Natural killer cell treated with Interleukin-12 subunit alpha and Interleukin-12 subunit beta and Interleukin-15 and Interleukin-18, amount 100 ng/mL, for 72 hours (primary cell): ENCODE results near the gene FAM174C. TPM values are rescaled to one million over a fixed set of nuclear protein-coding genes. Genes with fewer than 3 reads are reported as not detected.

Source experiments
- ATAC-seq, 2 donors: fragments of 150-1000 bp; cut with Tn5 transposase in 1 of 2; sonication (Bioruptor Pico), chemical (Tn5 transposase) in 1 of 2; 2 replicates each; pipeline ENCODE4 v1.10.0; 2021
- DNase-seq: peaks from one replicate; pipeline ENCODE4 v3.0.0; 2022; ENCODE audit warnings: low spot score
- H3K27ac Mint-ChIP-seq, 2 donors: 1 replicate in 1 of 2; 2 replicates in 1 of 2; pipeline ENCODE4 v1.8.0; 2022; ENCODE audit warnings: mixed read lengths in 2 of 2, mild to moderate bottlenecking in 1 of 2, moderate library complexity in 1 of 2
- H3K27me3 Mint-ChIP-seq, 2 donors: 1 replicate in 1 of 2; 2 replicates in 1 of 2; pipeline ENCODE4 v1.8.0; 2022; ENCODE audit warnings: mixed read lengths in 2 of 2
- H3K36me3 Mint-ChIP-seq: one replicate; pipeline ENCODE4 v1.8.0; 2022; ENCODE audit warnings: mixed read lengths
- H3K4me1 Mint-ChIP-seq, 2 donors: 1 replicate in 1 of 2; 2 replicates in 1 of 2; pipeline ENCODE4 v1.8.0; 2022; ENCODE audit warnings: low read depth in 2 of 2, mixed read lengths in 2 of 2, mild to moderate bottlenecking in 1 of 2
- H3K4me3 Mint-ChIP-seq: one replicate; pipeline ENCODE4 v1.8.0; 2022; ENCODE audit warnings: mixed read lengths
- H3K9me3 Mint-ChIP-seq: 2 replicates; pipeline ENCODE4 v1.8.0; 2022; ENCODE audit warnings: mixed read lengths
- total RNA-seq, 2 donors: library from RNA; stranded (reverse); gene quantifications; one replicate each; pipeline ENCODE4 v1.2.3, GENCODE V29; 2022

The FAM174C gene
- total RNA-seq, 2 donors from 2014 or later: 59.5 to 94.2 TPM

DNA sequence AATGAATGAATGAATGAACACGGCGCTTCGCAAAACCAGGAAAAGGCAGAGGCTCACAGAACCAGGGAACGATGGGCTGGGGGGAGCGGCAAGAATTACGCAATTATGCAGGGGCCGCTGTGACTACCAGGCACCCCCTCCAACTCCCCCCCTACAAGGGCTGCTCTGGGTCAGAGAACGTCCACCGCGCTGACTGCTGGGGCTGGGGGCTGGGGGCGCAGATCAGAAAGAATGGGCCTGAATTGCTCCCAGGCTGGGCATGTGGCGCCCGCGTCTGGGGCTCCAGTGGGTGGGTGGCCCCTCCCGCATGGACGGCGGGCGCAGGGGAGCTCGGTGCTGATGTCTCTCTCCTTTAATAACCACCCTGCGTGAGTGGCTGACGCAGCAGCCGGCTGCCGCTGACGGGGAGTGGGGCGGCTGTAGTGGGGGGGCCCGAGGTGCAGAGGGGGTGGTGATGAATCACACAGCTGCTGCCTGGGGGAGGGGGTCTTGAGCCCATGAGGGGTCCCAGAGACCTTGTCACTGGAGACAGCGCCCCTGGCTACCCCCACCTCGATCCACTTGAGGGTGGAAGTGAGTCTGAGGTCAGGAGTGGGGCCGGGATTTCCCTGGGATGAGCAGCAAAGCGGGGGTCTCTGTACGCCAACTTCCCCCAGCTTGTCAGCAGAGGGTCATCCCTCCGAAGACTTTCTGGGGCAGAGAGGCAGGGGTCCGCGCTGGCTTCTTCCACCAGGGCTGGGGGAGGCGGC, 7.7 kb upstream of the FAM174C start:
- Mint-ChIP-seq H3K27ac (peak overlapping the region; percentile 88 to 94), H3K4me1 (peaks cover 51 to 53% of the 10 kb centered on the region in 2 donors), H3K4me3 (peak overlapping the region; percentile 81), H3K36me3 (peaks cover 17% of the 10 kb centered on the region), H3K27me3 (no peaks in the 10 kb centered on the region), H3K9me3 (no peaks in the 10 kb centered on the region)
- DNase-seq (no peak), ATAC-seq (no peak)

DNA sequence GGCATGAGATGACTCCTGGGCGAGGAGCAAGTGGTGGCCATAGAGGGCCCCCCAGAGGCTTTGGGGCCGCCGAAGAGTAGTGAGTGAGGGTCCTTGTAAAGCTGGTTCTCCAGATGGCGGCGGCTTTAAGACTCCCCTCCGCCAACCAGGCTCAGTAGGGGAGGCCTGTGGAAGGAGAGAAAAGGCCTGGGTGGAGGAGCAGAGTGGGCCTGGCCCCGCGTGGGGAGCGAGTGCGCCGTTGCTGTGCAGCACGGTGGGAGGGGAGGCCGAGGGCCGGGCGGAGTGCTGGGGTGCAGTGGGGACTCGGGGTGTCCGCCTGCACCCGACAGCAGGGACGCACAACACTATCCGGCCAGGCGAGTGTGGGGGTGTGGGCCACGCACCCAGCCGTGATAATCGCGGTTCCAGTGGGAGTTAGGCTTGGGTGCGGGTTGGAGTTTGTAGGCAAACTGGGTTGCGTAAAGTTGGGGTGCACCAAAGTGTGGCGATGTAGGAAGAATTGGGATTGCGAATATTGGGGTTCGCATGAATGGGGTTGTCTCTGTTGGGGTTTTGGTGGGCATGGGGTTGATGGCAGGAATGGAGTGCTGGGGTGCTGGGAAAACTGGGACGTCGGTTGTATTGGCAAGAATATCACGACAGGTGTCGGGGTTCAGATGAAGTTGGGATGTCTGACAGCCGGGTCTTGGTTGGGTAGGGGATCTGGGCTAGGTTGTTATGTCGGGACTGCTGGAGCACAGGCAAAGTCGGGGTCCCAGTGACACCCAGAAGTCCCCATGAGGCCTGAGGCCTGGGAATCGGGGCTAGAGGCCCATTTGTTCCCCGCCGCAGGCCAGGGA, 6.9 kb upstream of the FAM174C start:
- ATAC-seq (no peak), DNase-seq (no peak)
- H3K27ac Mint-ChIP-seq: peak overlapping the region; percentile 88 to 94
- H3K4me3 Mint-ChIP-seq: peak overlapping the region; percentile 71
- no peaks in the 10 kb centered on the region for H3K27me3 Mint-ChIP-seq
- H3K36me3 Mint-ChIP-seq: peaks cover 22% of the 10 kb centered on the region
- no peaks in the 10 kb centered on the region for H3K9me3 Mint-ChIP-seq
- H3K4me1 Mint-ChIP-seq: peaks cover 51 to 59% of the 10 kb centered on the region in 2 donors

DNA sequence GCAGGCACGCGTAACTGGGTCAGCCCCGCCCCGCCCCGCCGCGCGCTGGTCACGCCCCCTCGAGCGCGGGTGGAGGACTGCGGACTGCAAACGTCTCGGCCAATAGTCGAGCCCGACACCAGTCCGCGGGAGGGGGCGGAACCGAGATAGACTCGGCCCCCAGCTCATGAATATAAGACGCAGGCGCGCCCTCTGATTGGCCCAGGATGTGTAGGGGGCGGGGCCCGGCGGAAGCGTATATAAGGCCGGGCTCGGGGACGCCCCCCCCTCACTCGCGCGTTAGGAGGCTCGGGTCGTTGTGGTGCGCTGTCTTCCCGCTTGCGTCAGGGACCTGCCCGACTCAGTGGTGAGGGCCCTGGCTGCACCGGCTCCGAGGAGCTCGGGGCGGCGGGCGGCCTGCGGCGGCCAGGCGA, 6.3 kb upstream of the FAM174C start, which contains the start of gene CIRBP:
Gene CIRBP, plus strand, starts transcription at position 268 of the 413 bp plus-strand sequence. CDS start 1,602 bp downstream, outside the sequence.
- ATAC-seq: peak; percentile 89 to 92
- no peaks in the 10 kb centered on the region for H3K9me3 Mint-ChIP-seq
- H3K36me3 Mint-ChIP-seq: peaks cover 22% of the 10 kb centered on the region
- DNase-seq: peak; percentile 100
- peak within 1 kb of the TSS; percentile 98 for H3K4me3 Mint-ChIP-seq
- H3K4me1 Mint-ChIP-seq: peaks cover 57 to 65% of the 10 kb centered on the region in 2 donors
- no peaks in the 10 kb centered on the region for H3K27me3 Mint-ChIP-seq
- peak within 1 kb of the TSS; percentile 94 to 96 for H3K27ac Mint-ChIP-seq

DNA sequence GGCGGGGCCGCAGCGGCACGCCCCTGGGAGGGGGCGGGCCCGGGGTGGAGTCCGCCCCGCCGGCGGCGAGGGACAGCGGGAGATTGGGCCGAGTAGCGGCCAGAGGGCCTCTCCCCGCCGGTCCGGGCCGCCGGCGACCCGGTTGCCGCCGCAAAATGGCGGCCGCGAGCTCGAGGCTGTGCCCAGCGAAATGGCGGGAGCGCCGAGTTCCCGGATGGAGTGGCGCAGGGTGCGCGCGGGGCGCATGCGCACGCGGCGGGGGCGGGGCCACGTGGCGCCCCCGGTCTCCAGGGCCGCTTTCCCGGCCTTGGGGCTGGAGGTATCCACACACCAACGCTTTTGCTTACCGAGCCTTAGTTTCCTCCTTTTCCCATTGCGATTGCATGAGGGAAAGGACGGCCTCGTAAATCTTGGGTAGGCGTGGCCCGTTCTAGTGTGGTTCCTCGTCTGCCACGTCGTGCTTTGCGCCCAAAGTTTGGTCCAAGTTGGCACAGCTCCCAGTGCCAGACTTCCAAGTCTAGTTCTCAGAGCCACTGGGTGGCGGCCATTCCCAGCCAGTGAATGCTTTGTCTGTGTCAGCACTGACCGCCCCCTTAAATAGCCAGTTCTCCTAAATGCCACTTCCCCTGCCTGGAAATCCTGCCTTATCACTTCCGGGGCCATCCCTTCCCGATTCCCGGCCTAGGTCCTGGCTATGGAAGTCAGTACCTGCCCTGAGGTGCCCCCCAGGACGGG, 5.7 kb upstream of the FAM174C start:
- peak; percentile 90 for DNase-seq
- Mint-ChIP-seq H3K27me3 (no peaks in the 10 kb centered on the region), H3K4me3 (peak overlapping the region; percentile 98), H3K9me3 (no peaks in the 10 kb centered on the region), H3K27ac (peak overlapping the region; percentile 94 to 96), H3K4me1 (peaks cover 55 to 66% of the 10 kb centered on the region in 2 donors), H3K36me3 (peaks cover 22% of the 10 kb centered on the region)
- ATAC-seq: peak; percentile 55 to 66

DNA sequence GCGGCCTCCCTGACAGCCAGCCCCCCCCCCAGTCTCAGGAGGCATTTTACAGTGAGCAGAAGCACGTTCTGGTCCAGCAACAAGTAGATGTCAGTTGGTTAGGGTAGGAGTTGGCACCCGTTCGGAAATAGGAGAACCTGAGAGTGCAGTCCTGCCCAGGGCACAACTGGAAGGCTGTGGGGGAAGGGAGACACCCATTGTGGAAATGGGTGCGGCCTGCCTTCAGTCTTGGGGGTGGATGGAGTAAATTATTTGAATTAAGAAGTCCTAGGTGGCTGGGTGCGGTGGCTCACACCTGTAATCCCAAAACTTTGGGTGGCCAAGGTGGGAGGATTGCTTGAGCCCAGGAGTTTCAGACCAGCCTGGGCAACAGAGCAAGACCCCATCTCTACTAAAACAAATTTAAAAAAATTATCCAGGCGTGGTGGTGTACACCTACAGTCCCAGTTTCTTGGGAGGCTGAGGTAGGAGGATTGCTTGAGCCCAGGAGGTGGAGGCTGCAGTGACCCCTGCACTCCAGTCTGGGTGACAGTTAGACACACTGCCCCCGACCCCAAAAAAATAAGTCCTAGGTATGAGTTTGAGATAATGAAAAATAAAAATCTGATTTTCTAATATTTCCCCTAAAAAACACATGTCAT, 5.0 kb upstream of the FAM174C start:
- no peaks in the 10 kb centered on the region for H3K9me3 Mint-ChIP-seq
- peak overlapping the region; percentile 94 to 96 for H3K27ac Mint-ChIP-seq
- ATAC-seq (no peak), DNase-seq (no peak)
- H3K4me3 Mint-ChIP-seq: peak overlapping the region; percentile 98
- H3K4me1 Mint-ChIP-seq: peaks cover 51 to 62% of the 10 kb centered on the region in 2 donors
- peaks cover 22% of the 10 kb centered on the region for H3K36me3 Mint-ChIP-seq
- no peaks in the 10 kb centered on the region for H3K27me3 Mint-ChIP-seq

DNA sequence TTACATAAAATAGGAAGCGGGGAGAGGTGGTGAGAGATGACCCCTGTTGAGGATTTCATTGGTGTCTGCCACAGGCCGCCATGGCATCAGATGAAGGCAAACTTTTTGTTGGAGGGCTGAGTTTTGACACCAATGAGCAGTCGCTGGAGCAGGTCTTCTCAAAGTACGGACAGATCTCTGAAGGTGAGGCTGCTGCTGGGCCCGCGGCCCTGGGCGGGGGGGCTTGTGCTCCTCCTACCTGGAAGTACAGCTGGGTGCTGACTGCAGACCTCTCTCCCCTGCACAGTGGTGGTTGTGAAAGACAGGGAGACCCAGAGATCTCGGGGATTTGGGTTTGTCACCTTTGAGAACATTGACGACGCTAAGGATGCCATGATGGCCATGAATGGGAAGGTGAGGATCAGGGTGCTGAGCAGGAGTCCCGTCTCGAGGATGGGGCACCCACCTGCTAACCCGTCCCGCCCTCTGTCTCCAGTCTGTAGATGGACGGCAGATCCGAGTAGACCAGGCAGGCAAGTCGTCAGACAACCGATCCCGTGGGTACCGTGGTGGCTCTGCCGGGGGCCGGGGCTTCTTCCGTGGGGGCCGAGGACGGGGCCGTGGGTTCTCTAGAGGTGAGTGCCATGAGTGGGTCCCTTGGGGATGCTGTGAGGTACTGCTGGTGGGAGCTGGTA, 4.3 kb upstream of the FAM174C start:
- ATAC-seq: no peak
- DNase-seq: no peak
- peak overlapping the region; percentile 94 to 96 for H3K27ac Mint-ChIP-seq
- H3K4me1 Mint-ChIP-seq: peaks cover 50 to 60% of the 10 kb centered on the region in 2 donors
- H3K27me3 Mint-ChIP-seq: no peaks in the 10 kb centered on the region
- H3K4me3 Mint-ChIP-seq: peak overlapping the region; percentile 98
- peaks cover 22% of the 10 kb centered on the region for H3K36me3 Mint-ChIP-seq
- H3K9me3 Mint-ChIP-seq: no peaks in the 10 kb centered on the region

DNA sequence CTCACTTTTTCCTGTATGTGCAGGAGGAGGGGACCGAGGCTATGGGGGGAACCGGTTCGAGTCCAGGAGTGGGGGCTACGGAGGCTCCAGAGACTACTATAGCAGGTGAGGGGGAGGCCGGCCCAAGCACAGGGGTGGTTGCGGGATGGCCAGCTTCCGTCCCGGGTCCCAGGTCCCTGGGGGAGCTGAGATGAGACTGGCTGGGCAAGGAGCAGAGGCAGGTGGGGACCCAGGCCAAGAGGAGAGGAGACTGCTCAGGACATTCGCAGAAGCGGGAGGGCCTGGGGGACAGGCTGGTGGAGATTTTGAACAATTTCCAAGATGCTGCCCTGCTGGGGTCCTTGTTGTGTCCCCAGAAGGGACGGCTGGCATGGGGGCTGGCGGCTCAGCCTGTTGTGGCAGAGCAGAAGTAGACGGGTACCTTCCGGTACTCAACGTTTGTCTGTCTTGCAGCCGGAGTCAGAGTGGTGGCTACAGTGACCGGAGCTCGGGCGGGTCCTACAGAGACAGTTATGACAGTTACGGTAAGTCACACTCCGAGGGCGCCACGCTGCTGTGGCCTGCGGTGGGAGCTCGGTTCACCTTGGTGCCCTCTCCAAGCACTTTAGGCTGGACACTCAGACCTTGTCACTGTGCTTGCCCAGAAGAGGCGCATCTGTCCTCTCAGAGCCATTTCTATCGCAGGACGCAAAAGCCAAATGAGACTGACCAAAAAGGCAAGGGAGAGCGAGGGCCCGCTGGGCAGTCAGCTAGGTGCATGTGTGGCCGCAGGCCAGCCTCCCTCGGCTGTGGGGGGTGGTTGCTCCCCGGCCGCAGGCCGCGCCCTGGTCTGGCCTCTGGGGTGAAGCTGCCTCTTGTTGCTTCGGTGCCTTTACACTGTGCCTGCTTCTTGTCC, 3.6 kb upstream of the FAM174C start:
- DNase-seq: no peak
- Mint-ChIP-seq H3K4me3 (peak overlapping the region; percentile 98), H3K4me1 (peaks cover 54 to 64% of the 10 kb centered on the region in 2 donors), H3K9me3 (no peaks in the 10 kb centered on the region), H3K36me3 (peaks cover 22% of the 10 kb centered on the region), H3K27ac (peak overlapping the region; percentile 94 to 96), H3K27me3 (no peaks in the 10 kb centered on the region)
- ATAC-seq: no peak

DNA sequence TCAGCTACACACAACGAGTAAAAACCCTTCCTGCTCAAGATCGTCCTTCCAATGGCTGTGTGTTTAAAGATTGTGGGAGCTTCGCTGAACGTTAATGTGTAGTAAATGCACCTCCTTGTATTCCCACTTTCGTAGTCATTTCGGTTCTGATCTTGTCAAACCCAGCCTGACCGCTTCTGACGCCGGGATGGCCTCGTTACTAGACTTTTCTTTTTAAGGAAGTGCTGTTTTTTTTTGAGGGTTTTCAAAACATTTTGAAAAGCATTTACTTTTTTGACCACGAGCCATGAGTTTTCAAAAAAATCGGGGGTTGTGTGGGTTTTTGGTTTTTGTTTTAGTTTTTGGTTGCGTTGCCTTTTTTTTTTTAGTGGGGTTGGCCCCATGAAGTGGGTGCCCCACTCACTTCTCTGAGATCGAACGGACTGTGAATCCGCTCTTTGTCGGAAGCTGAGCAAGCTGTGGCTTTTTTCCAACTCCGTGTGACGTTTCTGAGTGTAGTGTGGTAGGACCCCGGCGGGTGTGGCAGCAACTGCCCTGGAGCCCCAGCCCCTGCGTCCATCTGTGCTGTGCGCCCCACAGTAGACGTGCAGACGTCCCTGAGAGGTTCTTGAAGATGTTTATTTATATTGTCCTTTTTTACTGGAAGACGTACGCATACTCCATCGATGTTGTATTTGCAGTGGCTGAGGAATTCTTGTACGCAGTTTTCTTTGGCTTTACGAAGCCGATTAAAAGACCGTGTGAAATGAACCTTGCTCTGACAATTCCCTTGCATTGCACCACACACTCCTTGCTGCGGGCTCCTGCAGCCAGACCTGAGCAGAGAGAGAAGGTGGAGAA, 2.7 kb upstream of the FAM174C start:
- Mint-ChIP-seq H3K36me3 (peaks cover 22% of the 10 kb centered on the region), H3K9me3 (no peaks in the 10 kb centered on the region), H3K27ac (peak overlapping the region; percentile 94 to 96), H3K4me1 (peaks cover 50 to 60% of the 10 kb centered on the region in 2 donors), H3K4me3 (peak overlapping the region; percentile 98), H3K27me3 (no peaks in the 10 kb centered on the region)
- no peak for DNase-seq
- no peak for ATAC-seq

DNA sequence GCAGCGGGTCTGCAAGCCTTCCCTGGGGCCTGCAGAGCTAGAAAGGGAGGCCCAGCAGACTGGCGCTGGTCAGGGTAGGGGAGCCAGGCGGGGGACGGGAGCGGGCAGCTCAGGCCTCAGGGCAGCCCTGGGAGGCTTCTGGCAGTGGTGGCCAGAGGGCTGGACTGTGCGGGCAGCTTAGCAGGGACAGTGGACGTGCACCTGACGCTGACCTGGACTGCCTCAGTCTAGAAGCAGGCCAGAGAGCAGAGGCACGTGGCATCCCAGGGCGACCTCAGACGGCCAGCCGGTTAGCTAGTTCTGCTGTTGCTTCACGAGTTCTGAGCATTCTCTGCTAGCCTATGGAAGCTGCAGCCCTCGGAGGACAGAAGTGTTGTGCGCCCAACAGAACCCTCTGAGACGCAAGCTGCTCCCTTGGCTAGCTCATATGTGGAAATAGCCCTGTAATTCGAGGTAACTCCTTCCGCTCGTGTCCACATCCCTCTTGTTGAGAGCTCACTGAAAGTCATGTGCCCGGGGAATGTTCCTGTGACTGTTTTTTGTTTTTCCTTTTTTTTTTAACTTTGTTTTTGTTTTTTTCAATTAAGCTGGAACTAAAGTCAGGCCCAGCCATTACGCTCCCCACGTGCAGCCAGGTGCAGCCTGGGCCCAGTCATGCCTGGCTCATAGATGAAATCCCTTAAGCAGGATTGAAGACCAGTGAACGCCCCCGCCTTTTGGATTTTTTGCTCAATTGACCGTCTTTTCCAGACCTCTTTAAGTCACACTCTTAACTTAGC, 1.9 kb upstream of the FAM174C start:
- Mint-ChIP-seq H3K9me3 (no peaks in the 10 kb centered on the region), H3K4me3 (peak overlapping the region; percentile 98), H3K4me1 (peaks cover 46 to 51% of the 10 kb centered on the region in 2 donors), H3K36me3 (peaks cover 22% of the 10 kb centered on the region), H3K27me3 (no peaks in the 10 kb centered on the region), H3K27ac (peak overlapping the region; percentile 94 to 96)
- ATAC-seq (no peak), DNase-seq (no peak)

DNA sequence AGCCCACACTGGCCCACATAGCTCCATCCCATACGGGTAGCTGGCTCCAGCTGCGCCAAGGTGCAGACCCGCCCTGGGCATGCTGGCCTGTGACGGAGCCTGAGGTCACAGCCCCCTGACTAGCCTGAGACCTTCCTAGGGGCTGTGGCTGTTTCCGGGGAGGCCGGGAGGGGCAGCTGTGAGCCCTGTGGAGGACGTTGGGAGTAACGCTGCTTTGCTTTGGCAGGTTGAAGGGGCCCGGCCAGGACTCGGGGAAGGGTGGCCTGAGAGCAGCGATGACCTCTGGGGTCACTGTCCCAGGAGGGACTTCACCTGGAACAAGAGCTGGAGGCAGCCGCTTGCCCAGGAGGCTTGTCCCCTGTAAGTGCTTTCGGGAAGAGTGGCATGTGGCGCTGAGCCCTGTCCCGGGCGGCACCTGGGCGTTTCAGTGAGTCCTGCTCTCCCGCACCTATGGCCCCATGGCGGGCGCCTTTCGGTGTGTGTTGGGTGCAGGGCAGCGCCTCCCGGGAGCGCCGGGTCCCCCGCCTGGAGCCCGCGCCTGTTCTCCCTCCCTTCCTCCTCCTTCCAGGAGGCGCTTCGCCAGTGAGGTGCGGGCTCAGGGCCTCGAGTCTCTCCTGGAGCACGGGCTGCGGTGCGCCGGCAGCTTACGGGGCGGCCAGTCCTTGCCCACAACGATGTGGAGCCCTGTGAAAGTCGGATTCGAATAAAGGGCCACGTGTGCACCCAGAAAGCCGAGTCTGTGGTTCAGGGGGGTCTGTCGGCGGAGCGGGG, 1.1 kb upstream of the FAM174C start:
- peaks cover 22% of the 10 kb centered on the region for H3K36me3 Mint-ChIP-seq
- no peak for ATAC-seq

More for the DNA sequence above, 1.1 kb upstream of the FAM174C start:
- H3K27ac Mint-ChIP-seq: peak overlapping the region; percentile 79 to 96
- H3K27me3 Mint-ChIP-seq: no peaks in the 10 kb centered on the region
- H3K9me3 Mint-ChIP-seq: no peaks in the 10 kb centered on the region
- DNase-seq: no peak
- H3K4me3 Mint-ChIP-seq: peak overlapping the region; percentile 53
- peaks cover 40 to 46% of the 10 kb centered on the region in 2 donors for H3K4me1 Mint-ChIP-seq
